GM21528 (cell line): ENCODE measurements around the gene PHTF2.

Experiments
- ATAC-seq: cut with Tn5 transposase; IDR thresholded peaks from one replicate; pipeline ENCODE4 v1.9.1; 2021; ENCODE audit warnings: mild to moderate bottlenecking, moderate library complexity; ENCODE audit not compliant: unreplicated experiment, low FRiP score

Gene PHTF2

DNA sequence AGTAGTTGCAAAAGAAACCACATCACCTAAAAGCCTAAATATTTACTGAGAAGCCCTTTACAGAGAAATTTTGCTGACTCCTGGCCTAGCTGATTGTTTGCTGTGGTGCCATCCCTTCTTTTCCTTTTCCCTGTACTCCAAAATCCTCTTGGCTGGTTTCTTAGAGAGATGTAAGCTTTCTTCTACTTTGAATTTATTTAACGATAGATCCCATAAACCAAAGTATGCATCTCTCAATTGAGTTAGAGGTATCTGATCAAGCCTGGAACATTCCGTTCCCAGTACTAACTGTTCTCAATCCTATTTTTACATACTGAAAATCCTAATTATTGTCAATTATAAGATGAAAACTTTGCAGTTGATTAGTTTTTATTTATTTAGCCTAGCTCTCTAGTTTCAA is 6.6 kb upstream of the PHTF2 start:
- no peak for ATAC-seq

DNA sequence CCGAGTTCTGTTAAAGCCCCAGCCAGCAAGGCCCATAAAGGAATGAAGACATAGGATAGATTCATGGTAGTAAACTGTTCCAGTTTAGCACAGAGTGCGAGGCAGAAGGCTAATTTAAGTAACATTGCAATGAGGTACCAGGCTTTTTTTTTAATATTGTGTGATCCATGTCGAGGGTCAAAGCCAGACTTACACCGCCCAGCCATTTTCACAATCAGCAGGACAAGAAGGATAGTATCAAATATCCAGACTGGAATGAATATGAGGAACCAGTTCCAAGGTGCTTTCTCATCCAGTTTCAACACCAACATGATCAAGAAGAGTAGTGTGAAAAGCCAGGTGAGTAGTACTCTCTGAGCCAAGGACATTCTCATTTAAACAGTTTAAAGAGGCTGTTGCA is 4.6 kb upstream of the PHTF2 start:
- no peak for ATAC-seq

DNA sequence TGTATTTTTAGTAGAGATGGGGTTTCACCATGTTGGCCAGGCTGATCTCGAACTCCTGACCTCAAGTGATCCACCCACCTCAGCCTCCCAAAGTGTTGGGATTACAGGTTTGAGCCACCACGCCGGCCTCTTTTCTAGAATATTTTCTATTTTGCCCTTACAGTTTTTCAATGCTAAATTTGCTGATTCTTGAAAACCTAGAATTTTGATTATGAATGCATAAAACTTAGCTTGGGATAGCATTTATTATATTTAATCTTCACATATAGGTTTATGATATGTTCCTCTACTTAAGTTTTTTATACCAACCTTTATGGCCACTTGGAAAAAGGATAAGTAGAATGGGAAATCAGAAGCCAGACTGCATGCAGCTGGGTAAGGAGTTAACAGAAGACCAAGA is 2.5 kb upstream of the PHTF2 start:
- ATAC-seq: no peak

DNA sequence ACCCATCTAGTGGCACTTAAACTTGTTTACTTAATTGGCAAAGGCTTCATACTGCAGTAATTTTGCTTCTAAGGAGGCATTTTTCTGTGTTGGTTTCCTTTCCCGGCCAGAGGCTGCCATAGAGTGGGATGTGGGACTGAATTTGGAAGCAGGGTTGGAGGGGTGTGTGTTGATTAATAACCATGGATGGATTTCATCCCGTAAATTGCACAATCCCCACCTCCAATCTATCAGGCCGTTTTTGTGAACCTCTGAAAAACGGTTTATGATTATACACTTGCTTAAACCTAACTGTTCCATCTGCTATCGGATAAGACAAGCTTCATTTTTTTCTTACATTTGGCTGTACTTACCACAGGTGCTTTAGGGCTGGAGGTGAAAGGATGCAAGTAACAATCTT is 1.6 kb upstream of the PHTF2 start:
- no peak for ATAC-seq

DNA sequence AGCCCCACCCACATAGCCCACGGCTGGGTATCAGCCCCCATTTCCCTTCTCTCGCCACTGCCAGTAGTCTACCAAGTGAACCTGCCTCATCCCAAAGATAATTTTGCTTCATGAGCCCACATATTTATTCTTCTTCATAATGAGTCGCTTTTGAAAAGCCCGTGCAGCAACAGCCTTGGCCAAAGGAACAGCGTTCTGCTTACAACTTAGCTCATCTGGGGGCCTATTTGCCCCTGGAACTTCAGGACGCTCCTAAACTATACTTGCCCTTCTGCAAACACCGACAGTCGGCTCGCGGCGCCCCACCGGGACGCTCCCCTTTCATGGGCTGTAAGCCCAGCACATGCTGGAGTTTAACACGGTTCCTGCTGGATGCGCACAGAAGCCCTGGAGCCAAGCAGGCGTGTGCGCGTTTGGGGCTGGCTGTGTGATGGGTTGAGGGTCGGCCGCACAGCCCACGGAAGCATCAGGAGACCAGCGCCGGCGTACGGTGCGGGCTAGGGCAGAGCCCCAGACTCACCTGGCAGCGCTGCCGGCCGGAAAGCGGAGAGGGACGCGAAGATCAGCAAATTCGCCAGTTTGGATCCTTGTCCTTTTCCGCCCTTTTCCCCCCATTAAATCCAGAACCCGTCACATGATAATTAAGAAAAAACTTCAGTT is 709 bp upstream of the PHTF2 start:
- ATAC-seq: peak; percentile 45

DNA sequence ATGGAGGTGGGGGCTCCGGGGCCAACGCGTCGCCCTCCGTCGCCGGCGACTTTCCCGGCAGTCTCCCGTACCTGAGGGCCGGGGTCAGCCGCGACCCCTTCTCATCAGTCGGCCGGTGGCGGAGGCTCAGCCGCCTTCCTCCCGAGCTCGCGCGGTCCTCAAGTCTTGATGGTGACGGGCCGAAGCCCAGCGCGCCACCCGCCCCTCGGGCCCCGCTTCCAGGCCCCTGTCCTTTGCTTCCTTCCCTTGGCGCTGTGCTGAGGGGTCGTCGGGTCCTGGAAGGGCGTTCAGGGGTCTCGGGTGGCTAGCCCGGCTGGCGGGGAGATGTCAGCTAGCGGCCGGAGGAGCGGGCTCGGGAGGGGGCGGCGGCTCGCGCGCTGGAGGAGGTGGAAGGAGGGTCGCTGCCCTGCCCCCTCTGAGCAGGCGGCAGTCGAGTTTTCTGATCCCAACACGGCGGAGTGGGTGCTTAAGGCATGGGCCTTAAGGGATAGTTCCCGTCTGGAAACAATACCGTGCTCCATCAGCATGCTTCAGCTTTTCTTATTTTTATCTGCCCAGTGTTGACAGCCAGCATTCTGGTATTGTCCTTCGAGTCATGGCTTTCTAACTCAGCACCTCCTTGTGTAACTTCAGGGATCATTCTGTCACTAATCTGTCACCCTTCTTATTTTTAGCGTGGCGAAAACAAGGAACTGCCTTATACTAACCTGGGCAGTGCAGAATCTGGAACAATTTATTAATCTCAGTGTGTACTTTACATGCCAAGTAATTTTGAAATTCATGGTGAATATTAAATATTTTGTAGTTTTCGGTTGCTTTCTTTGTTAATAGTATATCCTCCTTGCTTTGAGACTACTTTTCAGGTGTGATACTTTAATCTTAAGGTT is 748 bp downstream of the PHTF2 start:
- peak; percentile 6 for ATAC-seq

DNA sequence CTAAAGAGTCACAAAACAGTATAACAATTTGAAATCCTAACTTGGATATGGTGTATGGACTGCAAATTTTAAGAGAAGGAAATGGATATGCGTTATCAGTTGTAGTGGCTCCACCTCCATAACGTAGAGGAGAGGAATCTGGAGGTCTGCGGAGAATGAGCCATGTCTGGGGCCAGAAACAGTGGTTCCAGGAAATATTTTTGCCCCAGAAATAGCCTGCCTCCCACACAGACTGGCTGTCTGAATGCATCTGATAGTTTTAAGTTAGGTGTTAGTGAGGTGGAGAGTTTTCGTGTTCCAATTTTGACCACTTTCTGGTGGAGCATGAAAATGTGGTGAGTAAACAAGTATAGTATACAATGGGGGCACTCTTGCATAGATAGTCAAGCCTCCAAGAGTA is 1.6 kb downstream of the PHTF2 start:
- ATAC-seq: no peak

DNA sequence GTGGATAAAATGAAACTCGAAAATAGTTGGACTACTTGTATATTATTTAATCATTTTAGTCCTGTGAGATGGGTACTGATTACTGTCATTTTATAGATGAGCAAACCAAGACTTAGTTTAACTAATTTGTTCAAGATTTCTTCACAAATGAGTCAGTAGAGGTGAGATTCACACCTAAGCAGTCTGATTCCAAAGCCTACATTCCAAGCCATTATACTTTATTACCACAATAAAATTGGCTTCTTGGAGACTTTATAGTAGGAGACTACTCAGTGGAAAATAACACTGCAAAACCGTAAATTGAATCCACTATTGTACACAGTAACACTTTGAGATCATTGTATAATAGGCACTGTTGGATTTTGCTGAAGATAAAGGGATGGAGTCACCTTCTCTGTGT is 2.2 kb downstream of the PHTF2 start:
- ATAC-seq: no peak

DNA sequence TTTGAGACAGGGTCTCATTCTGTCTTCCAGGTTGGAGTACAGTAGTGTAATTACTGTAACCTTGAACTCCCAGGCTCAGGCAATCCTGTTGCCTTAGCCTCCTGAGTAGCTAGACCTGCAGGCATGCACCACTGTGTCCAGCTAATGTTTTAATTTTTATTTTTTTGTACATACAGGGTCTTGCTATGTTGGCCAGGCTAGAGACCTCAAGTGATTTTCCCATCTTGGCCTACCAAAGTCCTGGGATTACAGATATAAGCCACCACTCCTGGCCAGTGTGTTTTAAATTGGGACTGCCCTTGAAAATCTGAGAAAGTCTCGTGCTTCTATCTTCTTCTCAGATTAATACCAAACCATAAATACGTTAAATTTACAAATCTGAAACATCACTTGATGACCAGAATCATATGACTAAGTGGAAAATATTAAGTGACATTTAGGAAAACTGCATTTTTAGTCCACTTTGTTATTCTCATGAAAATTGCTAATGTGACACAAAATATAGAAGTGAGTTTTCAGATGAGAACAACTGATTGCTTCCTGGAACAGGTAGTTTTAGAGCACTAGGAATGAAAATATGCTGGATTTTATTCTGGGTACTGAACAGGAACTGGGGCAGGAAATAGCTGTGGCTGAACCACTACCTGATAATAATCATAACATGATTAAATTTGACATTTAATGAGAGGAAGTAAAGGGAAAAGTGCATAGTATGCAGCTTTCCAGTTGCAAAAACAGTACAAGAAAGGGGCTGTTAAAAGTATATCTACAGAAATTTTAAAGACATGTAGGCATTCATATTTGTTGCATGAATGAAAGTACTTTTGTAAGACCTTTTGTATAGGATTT is 4.2 kb downstream of the PHTF2 start:
- no peak for ATAC-seq

DNA sequence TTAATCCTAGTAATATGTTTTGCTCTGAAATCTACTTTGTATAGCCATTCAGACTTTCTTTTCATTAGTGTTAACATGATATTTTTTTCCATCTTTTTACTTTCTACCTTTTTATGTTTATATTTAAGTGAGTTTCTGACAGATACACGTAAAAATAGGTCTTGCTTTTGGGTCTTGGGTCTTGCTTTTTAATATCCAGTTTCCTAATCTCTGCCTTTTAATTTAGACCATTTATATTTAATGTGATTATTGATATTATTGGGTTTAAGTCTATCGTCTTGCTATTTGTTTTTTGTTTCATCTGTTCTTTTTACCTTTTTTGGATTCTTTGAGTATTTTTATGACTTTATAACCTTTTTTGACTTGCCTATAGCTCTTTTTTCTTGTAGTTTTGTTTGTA is 7.9 kb downstream of the PHTF2 start:
- ATAC-seq: no peak

DNA sequence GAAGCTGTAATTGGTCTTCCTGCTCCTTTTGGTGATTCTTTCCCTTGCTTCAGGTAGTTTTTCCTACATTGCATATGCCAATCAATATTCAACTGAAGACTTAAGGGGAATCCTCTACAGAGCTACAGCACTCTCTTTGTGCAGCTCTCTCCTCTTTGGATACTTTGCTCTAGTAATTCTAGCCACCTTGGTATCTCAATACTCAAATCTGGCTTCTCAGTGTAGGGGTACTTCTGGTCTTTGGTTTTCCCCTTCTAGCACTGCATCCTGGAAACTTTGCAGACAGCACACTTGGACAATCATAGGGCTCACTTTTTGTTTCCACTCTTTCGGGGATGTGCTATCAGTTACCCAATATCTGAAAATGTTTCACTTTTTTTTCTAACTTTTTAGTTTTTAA is 9.9 kb downstream of the PHTF2 start:
- no peak for ATAC-seq

DNA sequence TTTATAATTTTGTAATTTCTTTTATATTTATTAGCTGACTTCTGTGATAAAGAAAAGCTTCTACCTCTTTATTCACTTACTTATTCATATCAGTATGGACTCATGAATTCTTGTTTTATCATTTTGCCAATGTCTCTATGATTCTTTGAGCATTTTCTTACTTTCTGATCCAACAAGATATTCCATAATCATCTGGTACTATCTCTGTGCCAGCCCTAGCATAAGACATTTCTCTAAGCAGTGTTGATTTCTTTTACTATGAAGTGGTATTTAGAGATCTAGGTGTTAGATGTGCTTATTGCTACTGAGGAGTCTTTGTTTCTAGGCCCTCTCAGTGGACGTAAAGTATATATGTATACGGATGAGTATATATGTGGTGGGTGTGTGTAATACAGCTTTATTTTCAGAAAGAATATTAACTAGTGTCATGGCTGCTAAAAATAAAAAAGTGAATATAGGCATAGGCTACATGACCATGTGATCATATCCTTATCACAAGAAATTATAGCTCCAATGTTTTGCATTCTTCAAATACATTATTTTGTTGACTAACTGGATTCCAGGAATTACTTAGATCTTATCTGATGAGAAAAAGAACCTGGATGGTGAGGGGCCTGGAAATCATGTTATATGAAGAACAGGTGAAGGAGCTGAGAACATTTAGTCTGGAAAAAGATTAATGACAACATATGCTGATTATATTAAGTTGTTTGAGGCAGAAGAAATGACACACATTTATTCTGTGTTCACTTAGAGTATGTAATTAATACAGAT is 13.1 kb downstream of the PHTF2 start:
- ATAC-seq: no peak

DNA sequence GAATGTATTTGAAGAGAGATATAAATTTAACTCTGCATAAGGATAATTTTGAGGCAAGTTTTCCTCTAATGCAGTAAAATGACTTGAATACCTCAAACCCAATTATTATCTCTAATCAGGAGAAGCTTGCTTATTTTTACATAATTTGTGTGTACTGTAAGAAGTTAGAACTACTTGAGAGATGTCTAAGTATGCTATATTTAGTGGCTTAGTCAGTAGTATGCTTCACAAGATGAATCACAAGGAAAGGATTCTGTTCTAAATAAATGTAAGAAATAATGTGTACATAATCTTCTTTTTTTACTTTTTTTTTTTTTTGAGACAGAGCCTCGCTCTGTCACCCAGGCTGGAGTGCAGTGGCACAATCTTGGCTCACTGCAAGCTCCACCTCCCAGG is 13.7 kb downstream of the PHTF2 start:
- no peak for ATAC-seq

DNA sequence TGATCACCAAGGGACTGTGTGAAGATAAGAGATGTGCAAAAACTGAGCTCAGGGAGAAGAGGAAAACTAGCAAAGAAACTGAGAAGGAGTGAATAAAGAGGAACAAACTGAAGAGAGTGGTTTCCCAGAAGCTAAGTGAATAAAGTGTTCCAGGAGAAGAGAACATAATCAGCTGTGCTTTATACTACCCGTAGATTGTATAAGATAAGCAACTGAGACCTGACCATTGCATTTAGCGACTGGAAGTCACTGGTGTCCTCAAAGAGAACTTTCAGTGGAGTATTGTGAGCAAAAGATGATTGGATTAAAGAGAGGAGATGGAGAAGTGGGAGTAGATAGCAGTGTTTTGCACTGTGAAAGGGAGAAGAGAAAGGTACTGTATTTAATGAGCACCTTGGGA is 14.6 kb downstream of the PHTF2 start:
- ATAC-seq: no peak

DNA sequence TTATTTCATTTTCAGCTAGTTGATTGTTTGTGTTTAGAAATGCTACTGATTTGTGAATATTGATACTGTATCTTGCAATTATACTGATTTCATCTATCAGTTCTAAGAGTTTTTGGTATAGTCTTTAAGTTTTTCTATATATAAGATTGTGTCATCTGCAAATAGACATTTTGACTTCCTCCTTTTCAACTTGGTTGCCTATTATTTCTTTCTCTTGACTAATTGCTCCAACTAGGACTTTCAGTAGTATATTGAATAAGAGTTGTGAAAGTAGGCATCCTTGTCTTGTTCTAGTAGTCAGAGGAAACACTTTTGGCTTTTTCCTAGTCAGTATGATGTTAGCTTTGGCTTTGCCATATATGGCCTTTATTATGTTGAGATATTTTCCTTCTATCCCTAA is 20.4 kb downstream of the PHTF2 start:
- no peak for ATAC-seq

DNA sequence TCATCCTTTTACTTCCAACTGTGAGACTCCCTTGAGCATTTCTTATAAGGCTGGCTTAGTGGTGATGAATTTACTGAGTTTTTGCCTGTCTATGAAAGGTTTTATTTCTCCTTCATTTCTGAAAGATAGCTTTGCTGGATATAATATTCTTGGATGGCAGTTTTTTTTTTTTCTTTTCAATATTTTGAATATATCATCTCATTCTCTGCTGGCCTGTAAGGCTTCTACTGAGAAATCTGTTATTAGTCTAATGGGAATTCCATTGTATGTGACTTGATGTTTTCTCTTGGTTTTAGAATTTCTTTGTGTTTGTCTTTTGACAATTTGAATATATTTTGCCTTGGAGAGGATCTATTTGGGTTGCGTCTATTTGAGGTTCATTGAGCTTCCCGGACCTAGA is 22.4 kb downstream of the PHTF2 start:
- ATAC-seq: no peak

DNA sequence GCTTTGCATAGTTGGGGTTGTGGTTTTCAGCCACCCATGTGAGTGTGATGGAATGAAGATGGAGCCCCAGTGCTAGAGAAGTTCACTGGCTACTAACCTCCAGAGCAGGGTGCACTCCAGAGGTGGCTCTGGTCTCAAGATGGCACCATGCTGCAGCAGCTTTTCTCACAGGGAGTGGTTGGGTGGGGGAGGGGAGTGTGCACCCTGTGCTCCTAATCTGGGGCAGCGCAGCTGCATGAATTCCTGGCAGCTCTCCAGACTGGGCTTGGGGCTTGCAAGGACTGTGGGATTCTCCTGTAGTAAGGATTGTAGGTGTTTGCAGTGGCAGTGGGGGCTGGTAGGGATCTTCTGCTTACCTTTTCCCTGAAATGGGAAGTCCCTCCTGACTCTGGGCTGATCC is 23.7 kb downstream of the PHTF2 start:
- ATAC-seq: no peak

DNA sequence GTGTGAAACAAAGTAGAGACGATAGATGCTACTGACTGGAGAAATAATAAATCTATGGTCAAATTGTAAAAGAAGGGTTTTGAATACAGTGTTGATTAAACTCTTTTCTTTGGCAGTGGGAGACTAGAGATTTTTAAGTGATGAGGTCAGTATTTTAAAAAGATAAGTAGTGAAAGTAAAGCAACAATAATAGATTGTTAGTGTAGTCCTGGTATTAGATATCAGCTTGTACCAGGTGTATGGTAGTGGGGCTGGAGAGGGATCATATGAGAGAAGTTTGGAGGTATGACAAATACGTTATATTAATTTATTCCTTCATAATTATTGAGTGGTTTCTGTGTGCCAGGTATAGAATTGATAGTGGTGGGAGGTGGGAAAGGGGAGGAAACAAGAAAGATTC is 25.2 kb downstream of the PHTF2 start:
- ATAC-seq: no peak

DNA sequence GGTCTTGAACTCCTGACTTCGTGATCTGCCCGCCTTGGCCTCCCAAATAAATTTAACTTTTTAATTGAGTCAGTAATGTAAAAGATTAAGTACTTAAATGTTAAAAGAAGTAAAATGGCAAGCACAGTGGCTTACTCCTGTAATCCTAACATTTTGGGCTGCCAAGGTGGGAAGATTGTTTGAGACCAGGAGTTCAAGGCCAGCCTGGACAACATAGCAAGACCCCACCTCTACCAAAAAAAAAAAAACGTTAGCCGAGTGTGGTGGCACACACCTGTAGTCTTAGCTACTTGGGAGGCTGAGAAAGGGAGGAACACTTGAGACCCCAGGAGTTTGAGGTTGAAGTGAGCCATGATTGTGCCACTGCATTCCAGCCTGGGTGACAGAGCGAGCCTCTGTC is 26.1 kb downstream of the PHTF2 start:
- no peak for ATAC-seq

DNA sequence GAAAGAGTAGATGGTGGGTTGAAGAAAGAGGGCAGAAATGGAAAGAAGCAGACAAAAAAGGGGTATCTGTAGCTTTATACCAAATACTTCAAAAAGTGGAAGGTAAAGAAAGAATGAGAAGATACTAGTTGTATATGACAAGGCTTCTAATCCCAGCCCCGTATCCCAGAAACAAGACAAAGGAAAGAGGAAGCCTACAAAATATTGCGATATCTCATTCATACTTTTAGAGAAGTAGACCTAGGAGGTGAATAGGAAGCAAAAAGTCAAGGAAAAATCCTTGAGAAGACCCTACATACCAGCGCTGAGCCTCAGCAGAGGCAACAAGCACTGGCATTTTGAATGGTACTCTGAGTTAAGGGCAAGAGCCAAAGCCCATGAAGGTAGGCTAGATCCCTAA is 26.6 kb downstream of the PHTF2 start:
- no peak for ATAC-seq

DNA sequence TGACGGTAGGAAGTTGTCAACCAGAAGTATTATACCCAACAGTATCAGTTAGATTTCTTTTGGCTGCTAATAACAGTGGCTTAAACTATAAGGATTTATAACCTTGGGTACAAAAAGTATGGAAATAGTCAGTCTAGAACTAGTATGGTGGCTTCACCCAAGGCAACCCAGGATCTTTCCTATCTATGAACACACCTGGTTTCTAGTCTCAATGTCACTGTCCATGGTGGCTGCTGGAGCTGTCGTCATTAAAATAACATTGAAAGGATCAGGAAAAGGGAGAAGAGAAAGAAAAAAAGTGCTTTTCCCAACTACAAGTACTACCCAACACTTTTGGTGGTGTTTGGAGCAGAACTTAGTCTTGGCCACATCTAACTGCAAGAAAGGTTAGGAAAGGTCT is 27.7 kb downstream of the PHTF2 start:
- no peak for ATAC-seq
